Measurements from ENCODE around the gene FANCG. TPM values are rescaled to one million over a fixed set of nuclear protein-coding genes. Genes with fewer than 3 reads are reported as not detected.
A peak's percentile ranks its signal among the peaks of the same experiment; 100 is the strongest.

The FANCG gene
- total and polyA plus RNA-seq, 4 experiments from 2014 or later = 2.9 to 27.9 (median 18.2) TPM

DNA sequence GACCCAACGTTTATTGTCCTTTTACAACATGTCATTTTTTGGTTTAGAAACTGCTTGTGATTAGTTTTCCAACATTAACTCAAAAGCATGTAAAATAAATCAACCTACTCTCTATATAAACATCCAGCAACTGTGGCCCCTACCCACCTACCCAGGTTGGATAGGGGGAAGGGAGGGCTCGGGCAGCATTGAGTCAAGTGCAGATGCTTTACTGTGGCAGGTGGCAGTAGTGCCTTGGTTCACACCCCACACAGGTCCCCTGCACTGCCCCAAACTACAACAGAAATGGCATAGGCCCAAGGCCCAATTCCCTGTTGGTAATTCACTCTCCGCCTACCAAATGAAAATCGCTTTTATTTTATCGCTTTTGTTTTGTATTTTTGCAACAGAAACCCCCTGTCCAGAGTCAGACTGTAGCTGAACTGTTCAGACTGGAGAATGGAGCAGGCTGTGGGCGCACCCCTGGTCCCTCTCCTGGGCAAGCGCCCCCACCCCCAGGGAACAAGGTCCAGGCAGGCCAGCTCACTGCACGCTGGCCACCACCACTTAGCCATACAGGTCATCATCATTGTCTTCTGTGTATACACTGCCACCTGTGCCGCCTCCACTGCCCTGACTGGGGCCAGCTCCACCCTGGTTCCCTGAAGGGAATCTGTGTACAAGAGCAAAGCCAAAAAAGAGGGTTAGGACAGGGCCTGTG, 23.0 kb downstream of the FANCG start:
- Histone ChIP-seq H3K27ac (ENCODE audit: low read depth, low read length) (no peak overlapping the region), H3K4me3 (ENCODE audit: low read length in 2 of 2) (no peak overlapping the region), H3K9me3 (ENCODE audit: control insufficient read depth in 1 of 2, low read length in 2 of 2) (no peaks in the 10 kb centered on the region), H3K4me1 (ENCODE audit: insufficient read depth, low read length) (no peaks in the 10 kb centered on the region), H3K27me3 (ENCODE audit: insufficient read depth, low read length) (no peaks in the 10 kb centered on the region), H3K36me3 (ENCODE audit: insufficient read depth, low read length) (peaks cover 61% of the 10 kb centered on the region)
- no peak for DNase-seq
- peaks cover 0 to 7% (median under 1%) of the 10 kb centered on the region in 4 donors for H3K4me1 Mint-ChIP-seq
- H3K9me3 Mint-ChIP-seq = no peaks in the 10 kb centered on the region
- intact Hi-C loops (cut with micrococcal nuclease) = no loop called here
- peak overlapping the region in 1 of 8 donors; percentile 16 for H3K4me3 Mint-ChIP-seq
- ChIA-PET POLR2A (ENCODE audit: partially characterized antibody) (interaction anchor here (1.3 kb wide), 1 partner anchor 15 kb away, joined by 3 read pairs; no protein-coding TSS in a partner anchor), CTCF (ENCODE audit: partially characterized antibody) (no interaction called here)
- no peaks in the 10 kb centered on the region for H3K27me3 Mint-ChIP-seq
- peak overlapping the region in 3 of 7 donors; percentile 16 to 57 (median 56) for H3K27ac Mint-ChIP-seq
- H3K36me3 Mint-ChIP-seq = peaks cover 69 to 89% of the 10 kb centered on the region in 2 donors

DNA sequence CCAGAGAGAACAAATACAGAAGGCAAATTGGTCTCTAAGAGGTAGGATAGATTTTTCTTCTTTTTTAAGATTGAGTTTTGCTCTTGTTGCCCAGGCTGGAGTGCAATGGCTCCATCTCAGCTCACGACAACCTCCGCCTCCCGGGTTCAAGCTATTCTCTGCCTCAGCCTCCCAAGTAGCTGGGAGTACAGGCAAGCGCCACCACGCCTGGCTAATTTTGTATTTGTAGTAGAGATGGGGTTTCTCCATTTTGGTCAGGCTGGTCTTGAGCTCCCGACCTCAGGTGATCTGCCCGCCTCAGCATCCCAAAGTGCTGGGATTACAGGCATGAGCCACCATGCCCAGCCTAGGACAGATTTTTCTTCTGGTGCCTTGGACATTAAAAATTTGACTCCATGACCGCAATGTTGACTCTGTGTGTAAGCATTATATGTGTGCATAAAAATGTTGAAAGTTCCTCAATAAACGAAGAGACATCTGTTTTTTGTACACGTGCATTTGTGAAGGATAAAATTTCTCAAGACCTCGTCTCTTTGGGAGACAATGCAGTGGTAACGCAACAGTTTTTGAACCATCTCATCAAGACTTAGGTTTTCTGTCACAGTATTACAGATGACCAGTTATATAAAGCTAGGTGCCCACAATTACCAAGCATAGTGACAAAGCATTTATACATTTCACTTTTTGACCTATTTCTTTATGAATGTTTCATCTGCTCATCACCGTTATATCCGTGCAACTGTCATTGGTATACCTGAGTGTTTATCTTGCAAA, 24.7 kb downstream of the FANCG start:
- Mint-ChIP-seq H3K4me1 (peaks cover 0 to 13% (median 5%) of the 10 kb centered on the region in 4 donors), H3K36me3 (peaks cover 59 to 78% of the 10 kb centered on the region in 2 donors), H3K27ac (peak overlapping the region in 1 of 7 donors; percentile 20), H3K9me3 (no peaks in the 10 kb centered on the region), H3K4me3 (no peak overlapping the region), H3K27me3 (no peaks in the 10 kb centered on the region)
- CTCF ChIA-PET (ENCODE audit: partially characterized antibody) = no interaction called here
- H3K27ac ChIP-seq (ENCODE audit: low read depth, low read length) = no peak overlapping the region
- no peak for DNase-seq
- intact Hi-C loops (cut with micrococcal nuclease) = no loop called here
- no peaks in the 10 kb centered on the region for H3K4me1 ChIP-seq (ENCODE audit: insufficient read depth, low read length)
- no peak overlapping the region for H3K4me3 ChIP-seq (ENCODE audit: low read length in 2 of 2)
- H3K9me3 ChIP-seq (ENCODE audit: control insufficient read depth in 1 of 2, low read length in 2 of 2) = no peaks in the 10 kb centered on the region
- POLR2A ChIA-PET (ENCODE audit: partially characterized antibody) = no interaction called here
- H3K27me3 ChIP-seq (ENCODE audit: insufficient read depth, low read length) = no peaks in the 10 kb centered on the region
- H3K36me3 ChIP-seq (ENCODE audit: insufficient read depth, low read length) = peaks cover 45% of the 10 kb centered on the region

DNA sequence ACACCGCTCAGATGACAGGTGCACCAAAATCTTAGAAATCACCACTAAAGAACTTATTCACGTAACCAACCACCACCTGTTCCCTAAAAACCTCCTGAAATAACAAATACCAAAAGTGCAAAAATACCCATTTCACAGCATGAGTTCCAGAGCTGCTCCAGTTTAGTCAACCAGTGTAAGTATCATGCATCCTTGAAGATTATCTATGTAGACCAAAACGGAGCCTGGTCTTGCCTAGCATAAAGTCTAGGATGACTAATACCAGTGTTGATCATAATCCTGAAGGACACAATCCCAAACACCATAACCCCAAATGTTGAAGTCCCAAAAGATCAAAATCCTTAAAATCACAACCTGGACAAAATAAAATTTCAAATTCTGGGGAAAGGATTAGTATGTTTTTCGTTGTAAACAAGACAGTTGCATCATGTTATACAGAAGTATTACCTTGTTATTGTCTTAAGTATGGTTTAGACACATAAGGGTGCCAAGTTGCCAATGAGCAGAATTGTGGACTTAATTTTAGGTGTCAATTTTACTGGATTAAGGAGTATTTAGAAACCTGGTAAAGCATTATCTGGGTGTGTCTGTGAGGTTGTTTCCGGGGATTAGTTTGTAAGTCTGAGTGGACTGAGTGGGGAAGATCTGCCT, 25.4 kb downstream of the FANCG start:
- H3K4me3 Mint-ChIP-seq = no peak overlapping the region

DNA sequence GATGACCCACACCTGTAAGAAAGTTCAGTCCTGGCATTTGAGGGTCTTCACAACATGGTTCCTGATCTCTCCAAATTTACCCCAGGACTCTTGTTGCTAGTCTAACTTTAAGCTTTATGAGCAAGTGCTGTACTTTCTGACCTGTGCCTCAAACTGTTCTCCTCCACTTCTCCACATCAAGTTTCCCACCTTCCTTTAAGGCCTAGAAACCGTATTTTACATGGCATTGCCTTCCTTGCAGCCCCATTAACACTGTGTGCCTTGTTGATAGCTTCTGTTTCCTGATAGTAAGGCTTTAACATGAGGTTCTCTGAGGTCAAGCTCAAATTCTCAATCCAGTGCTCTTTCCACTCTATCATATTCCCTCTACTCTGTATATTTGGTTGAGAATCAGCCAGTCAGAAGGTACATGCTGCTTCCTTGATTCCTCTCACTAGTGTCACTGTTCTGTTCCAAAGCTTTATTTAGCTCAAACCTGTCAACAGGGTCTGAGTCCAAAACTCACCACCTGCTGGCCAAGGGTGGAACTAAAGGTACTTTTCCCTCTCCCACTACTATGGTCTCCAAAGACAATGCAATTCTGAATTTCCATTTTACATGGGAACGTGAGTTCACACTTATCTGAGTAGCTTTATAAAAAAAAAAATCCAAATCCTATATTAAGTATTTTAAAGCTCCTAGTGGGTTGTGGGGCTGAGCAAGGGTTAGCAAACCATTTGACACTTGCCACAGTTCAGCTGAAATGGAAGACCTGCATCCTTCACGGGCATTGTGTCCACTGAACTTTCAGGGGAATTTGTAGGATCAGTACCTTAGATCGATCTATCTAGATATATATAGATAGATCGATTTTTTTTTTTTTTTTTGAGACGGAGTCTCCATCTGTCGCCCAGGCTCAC, 28.4 kb downstream of the FANCG start:
- peaks cover 0 to 13% (median 5%) of the 10 kb centered on the region in 4 donors for H3K4me1 Mint-ChIP-seq
- Histone ChIP-seq H3K27ac (ENCODE audit: low read depth, low read length) (no peak overlapping the region), H3K9me3 (ENCODE audit: control insufficient read depth in 1 of 2, low read length in 2 of 2) (no peaks in the 10 kb centered on the region), H3K4me3 (ENCODE audit: low read length in 2 of 2) (no peak overlapping the region), H3K4me1 (ENCODE audit: insufficient read depth, low read length) (no peaks in the 10 kb centered on the region), H3K27me3 (ENCODE audit: insufficient read depth, low read length) (no peaks in the 10 kb centered on the region), H3K36me3 (ENCODE audit: insufficient read depth, low read length) (peaks cover 8% of the 10 kb centered on the region)
- peak; percentile 28 to 51 (median 36) for DNase-seq
- no peaks in the 10 kb centered on the region for H3K9me3 Mint-ChIP-seq
- no peak overlapping the region for H3K27ac Mint-ChIP-seq
- intact Hi-C loops (cut with micrococcal nuclease) = loop anchor here (1.0 kb wide), 1 partner anchor 152 kb away; no protein-coding TSS in a partner anchor
- peaks cover 35 to 53% of the 10 kb centered on the region in 2 donors for H3K36me3 Mint-ChIP-seq
- ChIA-PET POLR2A (ENCODE audit: partially characterized antibody) (interaction anchor here (0.8 to 1.8 kb wide), 7 partner anchors 9 to 152 kb away, joined by 3 to 6 read pairs (median 3); partner anchors contain the start of gene VCP), CTCF (ENCODE audit: partially characterized antibody) (interaction anchor here (0.7 to 4.2 kb wide), 27 partner anchors 8 to 161 kb away, joined by 3 to 43 read pairs (median 4); partner anchors contain the start of genes FANCG and PIGO)
- H3K27me3 Mint-ChIP-seq = no peaks in the 10 kb centered on the region
- no peak overlapping the region for H3K4me3 Mint-ChIP-seq

More for the DNA sequence above, 25.4 kb downstream of the FANCG start:
- H3K36me3 ChIP-seq (ENCODE audit: insufficient read depth, low read length) = peaks cover 37% of the 10 kb centered on the region
- H3K4me1 Mint-ChIP-seq = peaks cover 0 to 13% (median 5%) of the 10 kb centered on the region in 4 donors
- no peak overlapping the region for H3K27ac ChIP-seq (ENCODE audit: low read depth, low read length)
- no peak overlapping the region for H3K4me3 ChIP-seq (ENCODE audit: low read length in 2 of 2)
- no peaks in the 10 kb centered on the region for H3K27me3 Mint-ChIP-seq
- H3K9me3 Mint-ChIP-seq = no peaks in the 10 kb centered on the region
- ChIA-PET POLR2A (ENCODE audit: partially characterized antibody) (no interaction called here), CTCF (ENCODE audit: partially characterized antibody) (interaction anchor here (0.7 kb wide), 1 partner anchor 155 kb away, joined by 3 read pairs; no protein-coding TSS in a partner anchor)
- no peaks in the 10 kb centered on the region for H3K27me3 ChIP-seq (ENCODE audit: insufficient read depth, low read length)
- H3K4me1 ChIP-seq (ENCODE audit: insufficient read depth, low read length) = no peaks in the 10 kb centered on the region
- H3K36me3 Mint-ChIP-seq = peaks cover 51 to 71% of the 10 kb centered on the region in 2 donors
- intact Hi-C loops (cut with micrococcal nuclease) = no loop called here
- H3K27ac Mint-ChIP-seq = peak overlapping the region in 2 of 7 donors; percentile 20 to 60
- DNase-seq = no peak
- H3K9me3 ChIP-seq (ENCODE audit: control insufficient read depth in 1 of 2, low read length in 2 of 2) = no peaks in the 10 kb centered on the region

DNA sequence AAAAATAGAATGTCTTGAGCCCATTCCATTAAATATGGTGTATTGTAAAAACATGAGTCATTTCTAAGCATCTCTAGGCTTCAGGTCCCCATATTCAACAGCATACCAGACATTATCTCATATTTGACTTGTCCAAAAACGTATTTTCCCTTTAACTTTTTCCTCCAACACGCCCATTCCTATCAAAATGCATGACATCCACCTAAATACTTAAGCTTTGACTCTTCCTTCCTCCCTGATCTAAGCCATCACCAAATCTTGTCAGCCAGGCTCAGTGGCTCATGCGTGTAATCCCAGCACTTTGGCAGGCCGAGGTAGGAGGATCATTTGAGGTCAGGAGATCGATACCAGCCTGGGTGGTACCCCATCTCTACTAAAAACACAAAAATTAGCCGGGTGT, 31.2 kb downstream of the FANCG start:
- ChIA-PET POLR2A (ENCODE audit: partially characterized antibody) (no interaction called here), CTCF (ENCODE audit: partially characterized antibody) (no interaction called here)
- Histone ChIP-seq H3K36me3 (ENCODE audit: insufficient read depth, low read length) (peaks cover 4% of the 10 kb centered on the region), H3K9me3 (ENCODE audit: control insufficient read depth in 1 of 2, low read length in 2 of 2) (no peaks in the 10 kb centered on the region), H3K4me3 (ENCODE audit: low read length in 2 of 2) (no peak overlapping the region), H3K27me3 (ENCODE audit: insufficient read depth, low read length) (no peaks in the 10 kb centered on the region), H3K27ac (ENCODE audit: low read depth, low read length) (no peak overlapping the region), H3K4me1 (ENCODE audit: insufficient read depth, low read length) (no peaks in the 10 kb centered on the region)
- DNase-seq = no peak
- Mint-ChIP-seq H3K4me3 (peak overlapping the region in 1 of 8 donors; percentile 66), H3K9me3 (no peaks in the 10 kb centered on the region), H3K4me1 (peaks cover 0 to 12% (median 5%) of the 10 kb centered on the region in 4 donors), H3K27ac (peak overlapping the region in 1 of 7 donors; percentile 9), H3K27me3 (no peaks in the 10 kb centered on the region), H3K36me3 (peaks cover 20 to 36% of the 10 kb centered on the region in 2 donors)
- intact Hi-C loops (cut with micrococcal nuclease) = no loop called here

DNA sequence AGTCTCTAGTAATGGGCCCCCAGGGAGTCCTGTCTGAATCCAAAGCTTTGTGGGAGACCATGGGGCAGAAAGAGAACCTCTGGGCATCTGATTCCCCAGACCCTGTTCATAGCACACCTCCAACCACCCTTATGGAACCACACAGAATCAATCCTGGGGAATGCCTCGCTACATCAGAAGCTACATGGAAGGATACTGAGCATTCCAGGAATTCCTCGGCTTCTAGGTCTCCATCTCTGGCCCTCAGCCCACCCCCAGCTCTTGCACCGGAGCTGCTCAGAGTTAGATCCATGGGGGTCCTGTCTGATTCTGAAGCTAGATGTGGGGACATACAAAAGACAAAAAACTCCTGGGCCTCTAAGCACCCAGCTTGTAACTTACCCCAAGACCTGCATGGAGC, 35.7 kb downstream of the FANCG start:
- ChIA-PET CTCF (ENCODE audit: partially characterized antibody) (interaction anchor here (1.1 to 2.2 kb wide), 4 partner anchors 8 to 145 kb away, joined by 3 to 7 read pairs (median 5); no protein-coding TSS in a partner anchor), POLR2A (ENCODE audit: partially characterized antibody) (no interaction called here)
- Histone ChIP-seq H3K4me3 (ENCODE audit: low read length in 2 of 2) (no peak overlapping the region), H3K27ac (ENCODE audit: low read depth, low read length) (no peak overlapping the region), H3K36me3 (ENCODE audit: insufficient read depth, low read length) (peaks cover 10% of the 10 kb centered on the region), H3K9me3 (ENCODE audit: control insufficient read depth in 1 of 2, low read length in 2 of 2) (no peaks in the 10 kb centered on the region), H3K27me3 (ENCODE audit: insufficient read depth, low read length) (no peaks in the 10 kb centered on the region), H3K4me1 (ENCODE audit: insufficient read depth, low read length) (no peaks in the 10 kb centered on the region)
- Mint-ChIP-seq H3K27me3 (no peaks in the 10 kb centered on the region), H3K9me3 (no peaks in the 10 kb centered on the region), H3K27ac (peak overlapping the region in 3 of 7 donors; percentile 2 to 30 (median 17)), H3K4me3 (no peak overlapping the region), H3K4me1 (peaks cover 0 to 6% (median 0%) of the 10 kb centered on the region in 4 donors), H3K36me3 (peaks cover 23 to 32% of the 10 kb centered on the region in 2 donors)
- intact Hi-C loops (cut with micrococcal nuclease) = no loop called here
- no peak for DNase-seq

Measured in CD4-positive, alpha-beta memory T cell (primary cell).